Stimulated activated CD8-positive, alpha-beta memory T cell treated with anti-CD3 and anti-CD28 coated beads, Interleukin-15, amount 100 ng/mL, for 24 hours (primary cell): ENCODE measurements around the gene ZMYND8.
"Not testable (repeated sequence)": the region's sequence is repeated elsewhere in the genome, so short reads cannot be mapped to it uniquely, and the experiment has no call there.

Experiments
- DNase-seq: peaks from one replicate; pipeline ENCODE4 v3.0.0-alpha.2; 2020; ENCODE audit warnings: low read depth

Gene ZMYND8

GRCh38 chr20:47204008-47204849, 152.3 kb downstream of the ZMYND8 start:
- no peak for DNase-seq

GRCh38 chr20:47202733-47203667, 153.5 kb downstream of the ZMYND8 start:
- DNase-seq = no peak

GRCh38 chr20:47201074-47201730, 155.3 kb downstream of the ZMYND8 start:
- no peak for DNase-seq

GRCh38 chr20:47198996-47199552, 157.4 kb downstream of the ZMYND8 start:
- DNase-seq = no peak

GRCh38 chr20:47198254-47198671, 158.2 kb downstream of the ZMYND8 start:
- no peak for DNase-seq

- DNase-seq = peak; percentile 72
Observed at GRCh38 chr20:47196091-47197081, 160.1 kb downstream of the ZMYND8 start.

- no peak for DNase-seq
Observed at GRCh38 chr20:47195573-47195972, 160.9 kb downstream of the ZMYND8 start.

GRCh38 chr20:47191956-47192355, 164.5 kb downstream of the ZMYND8 start:
- DNase-seq = no peak

GRCh38 chr20:47191074-47191673, 165.3 kb downstream of the ZMYND8 start:
- no peak for DNase-seq

- DNase-seq = no peak
Observed at GRCh38 chr20:47189060-47189459, 167.4 kb downstream of the ZMYND8 start.

GRCh38 chr20:47188540-47188939, 168.0 kb downstream of the ZMYND8 start:
- no peak for DNase-seq

GRCh38 chr20:47187450-47188195, 168.9 kb downstream of the ZMYND8 start:
- no peak for DNase-seq

- DNase-seq = no peak
Observed at GRCh38 chr20:47183367-47183766, 173.1 kb downstream of the ZMYND8 start.

- DNase-seq = no peak
Observed at GRCh38 chr20:47181056-47181862, 175.2 kb downstream of the ZMYND8 start.

GRCh38 chr20:47179267-47179666, 177.2 kb downstream of the ZMYND8 start:
- DNase-seq = no peak

GRCh38 chr20:47178851-47179250, 177.6 kb downstream of the ZMYND8 start:
- DNase-seq = no peak

- DNase-seq = no peak
Observed at GRCh38 chr20:47178277-47178676, 178.2 kb downstream of the ZMYND8 start.

- DNase-seq = not testable (repeated sequence)
Observed at GRCh38 chr20:47176217-47176616, 180.3 kb downstream of the ZMYND8 start.

GRCh38 chr20:47175493-47175892, 181.0 kb downstream of the ZMYND8 start:
- DNase-seq = no peak
